Left hindlimb (tissue), 1 donor: Measurements from ENCODE around the gene LRRC42.
"Not testable (repeated sequence)": the region's sequence is repeated elsewhere in the genome, so short reads cannot be mapped to it uniquely, and the experiment has no call there.

Source experiments
- DNase-seq: peaks from one replicate; pipeline ENCODE4 v3.0.0-alpha.2; 2018

LRRC42 gene

GRCh38 chr1:53971718-53972117, 25.6 kb downstream of the LRRC42 start:
- no peak for DNase-seq

- no peak for DNase-seq
Measured at GRCh38 chr1:53975861-53976260, 29.7 kb downstream of the LRRC42 start.

GRCh38 chr1:53979712-53980450, 33.7 kb downstream of the LRRC42 start:
- DNase-seq = no peak

- no peak for DNase-seq
Measured at GRCh38 chr1:53981220-53981619, 35.1 kb downstream of the LRRC42 start.

- DNase-seq = peak; percentile 54
Measured at GRCh38 chr1:53982034-53982762, 36.0 kb downstream of the LRRC42 start.

- no peak for DNase-seq
Measured at GRCh38 chr1:53982763-53983104, 36.6 kb downstream of the LRRC42 start.

- no peak for DNase-seq
Measured at GRCh38 chr1:53984726-53985125, 38.6 kb downstream of the LRRC42 start.

GRCh38 chr1:53986458-53986857, 40.3 kb downstream of the LRRC42 start:
- no peak for DNase-seq

GRCh38 chr1:53987880-53988279, 41.7 kb downstream of the LRRC42 start:
- no peak for DNase-seq

- DNase-seq = no peak
Measured at GRCh38 chr1:53992085-53992874, 46.1 kb downstream of the LRRC42 start.

GRCh38 chr1:53994516-53994915, 48.4 kb downstream of the LRRC42 start:
- not testable (repeated sequence) for DNase-seq

GRCh38 chr1:53995683-53996082, 49.5 kb downstream of the LRRC42 start:
- no peak for DNase-seq

- DNase-seq = no peak
Measured at GRCh38 chr1:53998223-53998622, 52.1 kb downstream of the LRRC42 start.

GRCh38 chr1:53999920-54000319, 53.8 kb downstream of the LRRC42 start:
- DNase-seq = no peak

GRCh38 chr1:54001591-54001990, 55.4 kb downstream of the LRRC42 start:
- DNase-seq = no peak

- no peak for DNase-seq
Measured at GRCh38 chr1:54002544-54003248, 56.5 kb downstream of the LRRC42 start.

GRCh38 chr1:54003249-54003646, 57.1 kb downstream of the LRRC42 start:
- DNase-seq = no peak

GRCh38 chr1:54003750-54004480, 57.8 kb downstream of the LRRC42 start:
- DNase-seq = not testable (repeated sequence)

- no peak for DNase-seq
Measured at GRCh38 chr1:54004481-54005049, 58.4 kb downstream of the LRRC42 start.

GRCh38 chr1:54006508-54006907, 60.4 kb downstream of the LRRC42 start:
- no peak for DNase-seq

- DNase-seq = no peak
Measured at GRCh38 chr1:54007613-54008012, 61.5 kb downstream of the LRRC42 start.

GRCh38 chr1:54008876-54009275, 62.7 kb downstream of the LRRC42 start:
- DNase-seq = no peak
